Right atrium auricular region (tissue), 2 donors: ENCODE results near the gene KCTD17. TPM values are rescaled to one million over a fixed set of nuclear protein-coding genes. Genes with fewer than 3 reads are reported as not detected.

Experiments
- DNase-seq: peaks from one replicate; pipeline ENCODE4 v3.0.0-alpha.2; 2019; ENCODE audit warnings: low spot score
- H3K27ac ChIP-seq, 2 donors: fragments of 200-600 bp; sonication (generic); 1 replicate in 1 of 2; 2 replicates in 1 of 2; pipeline ENCODE4 v1.5.1; 2016 to 2019
- H3K27me3 ChIP-seq, 2 donors: fragments of 200-600 bp; sonication (generic); one replicate each; pipeline versions ENCODE4 v1.5.1 to v1.6.0; 2017 to 2019
- H3K36me3 ChIP-seq: fragments of 200-600 bp; sonication (generic); one replicate; pipeline ENCODE4 v1.5.1; 2016
- H3K4me1 ChIP-seq, 2 donors: fragments of 200-600 bp; sonication (generic); one replicate each; pipeline versions ENCODE4 v1.5.1 to v1.6.0; 2017 to 2019
- H3K4me3 ChIP-seq, 2 donors: fragments of 200-600 bp; sonication (generic); 1 replicate in 1 of 2; 2 replicates in 1 of 2; pipeline ENCODE4 v1.5.1; 2017 to 2019; ENCODE audit warnings: mild to moderate bottlenecking in 1 of 2, moderate library complexity in 1 of 2
- H3K9me3 ChIP-seq, 2 donors: fragments of 200-600 bp; sonication (generic); one replicate each; pipeline ENCODE4 v1.5.1; 2019
- total RNA-seq, 2 donors: library from RNA; depleted of rRNA; stranded (reverse); fragments of >200 nt; gene quantifications; one replicate each; pipeline ENCODE4 v1.1.0, GENCODE V29; 2016
- TF ChIP-seq, protein P1 (sequence below), 2 donors: fragments of 200-600 bp; sonication (generic); IDR thresholded peaks; one replicate each; pipeline ENCODE4 v1.5.1; 2019; ENCODE audit warnings: antibody characterized with exemption in 2 of 2

The KCTD17 gene
- total RNA-seq, 2 donors from 2014 or later: 44.9 to 54.8 TPM

- H3K4me1 ChIP-seq: no peaks in the 10 kb centered on the region
- no peak overlapping the region for H3K27ac ChIP-seq
- TF ChIP-seq, protein P1, sequence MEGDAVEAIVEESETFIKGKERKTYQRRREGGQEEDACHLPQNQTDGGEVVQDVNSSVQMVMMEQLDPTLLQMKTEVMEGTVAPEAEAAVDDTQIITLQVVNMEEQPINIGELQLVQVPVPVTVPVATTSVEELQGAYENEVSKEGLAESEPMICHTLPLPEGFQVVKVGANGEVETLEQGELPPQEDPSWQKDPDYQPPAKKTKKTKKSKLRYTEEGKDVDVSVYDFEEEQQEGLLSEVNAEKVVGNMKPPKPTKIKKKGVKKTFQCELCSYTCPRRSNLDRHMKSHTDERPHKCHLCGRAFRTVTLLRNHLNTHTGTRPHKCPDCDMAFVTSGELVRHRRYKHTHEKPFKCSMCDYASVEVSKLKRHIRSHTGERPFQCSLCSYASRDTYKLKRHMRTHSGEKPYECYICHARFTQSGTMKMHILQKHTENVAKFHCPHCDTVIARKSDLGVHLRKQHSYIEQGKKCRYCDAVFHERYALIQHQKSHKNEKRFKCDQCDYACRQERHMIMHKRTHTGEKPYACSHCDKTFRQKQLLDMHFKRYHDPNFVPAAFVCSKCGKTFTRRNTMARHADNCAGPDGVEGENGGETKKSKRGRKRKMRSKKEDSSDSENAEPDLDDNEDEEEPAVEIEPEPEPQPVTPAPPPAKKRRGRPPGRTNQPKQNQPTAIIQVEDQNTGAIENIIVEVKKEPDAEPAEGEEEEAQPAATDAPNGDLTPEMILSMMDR (IDR thresholded peaks at IDR 0.05): no peak
- no peaks in the 10 kb centered on the region for H3K9me3 ChIP-seq
- H3K4me3 ChIP-seq: no peak overlapping the region
- DNase-seq: no peak
- no peaks in the 10 kb centered on the region for H3K36me3 ChIP-seq
- H3K27me3 ChIP-seq: no peaks in the 10 kb centered on the region
Measured at GRCh38 chr22:37082251-37082873, 30.8 kb downstream of the KCTD17 start.

DNA sequence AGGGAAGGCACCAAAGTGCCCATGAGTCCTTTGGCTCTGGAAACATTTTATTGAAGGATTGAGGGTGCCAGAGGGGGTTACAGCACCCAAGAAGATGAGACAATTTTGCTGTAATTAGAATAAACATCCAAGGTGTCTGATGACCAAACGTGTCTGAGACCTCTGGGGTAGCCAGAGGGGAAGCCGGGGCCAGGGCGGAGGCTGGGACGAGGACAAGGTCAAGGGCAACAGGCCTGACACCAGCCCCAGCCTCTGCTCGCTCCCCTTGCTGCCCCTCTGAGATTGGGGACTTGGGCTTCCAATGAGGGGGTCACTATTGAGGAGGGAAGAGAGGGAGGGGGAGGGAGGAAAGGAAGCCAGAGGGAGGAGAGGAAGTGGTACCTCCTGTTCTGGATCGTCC is 32.4 kb downstream of the KCTD17 start:
- TF ChIP-seq, protein P1 (IDR thresholded peaks at IDR 0.05): no peak
- H3K9me3 ChIP-seq: no peaks in the 10 kb centered on the region

DNA sequence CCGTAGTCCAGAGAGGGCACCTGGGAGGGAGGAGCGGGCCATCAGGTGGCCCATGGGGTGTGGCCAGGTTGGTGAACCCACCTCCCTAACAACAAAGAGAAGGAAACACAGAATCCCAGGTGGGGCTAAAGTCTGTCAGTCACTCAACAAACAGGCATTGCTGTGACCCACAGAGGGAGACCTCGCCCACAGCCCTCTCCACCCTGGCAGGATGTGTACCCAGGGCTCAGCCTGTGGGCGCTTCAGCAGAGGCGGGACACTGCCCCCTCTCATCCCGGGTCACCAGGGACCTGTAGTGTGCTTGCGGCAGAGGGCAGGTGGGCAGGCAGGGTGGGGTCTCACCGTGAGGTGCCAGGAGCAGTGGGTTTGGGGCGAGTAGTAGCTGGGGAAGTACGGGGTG is 32.8 kb downstream of the KCTD17 start:
- DNase-seq: no peak
- no peaks in the 10 kb centered on the region for H3K27me3 ChIP-seq

More for the DNA sequence above, 32.4 kb downstream of the KCTD17 start:
- Histone ChIP-seq H3K4me3 (no peak overlapping the region), H3K36me3 (no peaks in the 10 kb centered on the region), H3K4me1 (no peaks in the 10 kb centered on the region), H3K27ac (no peak overlapping the region), H3K27me3 (no peaks in the 10 kb centered on the region)
- no peak for DNase-seq

GRCh38 chr22:37086184-37086583 is 34.6 kb downstream of the KCTD17 start:
- no peaks in the 10 kb centered on the region for H3K27me3 ChIP-seq
- H3K4me3 ChIP-seq: no peak overlapping the region
- H3K9me3 ChIP-seq: no peaks in the 10 kb centered on the region
- H3K36me3 ChIP-seq: no peaks in the 10 kb centered on the region
- no peaks in the 10 kb centered on the region for H3K4me1 ChIP-seq
- no peak overlapping the region for H3K27ac ChIP-seq
- TF ChIP-seq, protein P1 (IDR thresholded peaks at IDR 0.05): no peak
- no peak for DNase-seq

More for the DNA sequence above, 32.8 kb downstream of the KCTD17 start:
- no peak overlapping the region for H3K27ac ChIP-seq
- H3K4me3 ChIP-seq: no peak overlapping the region
- no peaks in the 10 kb centered on the region for H3K9me3 ChIP-seq
- TF ChIP-seq, protein P1 (IDR thresholded peaks at IDR 0.05): no peak
- H3K4me1 ChIP-seq: no peaks in the 10 kb centered on the region
- no peaks in the 10 kb centered on the region for H3K36me3 ChIP-seq

- DNase-seq: no peak
- Histone ChIP-seq H3K27me3 (no peaks in the 10 kb centered on the region), H3K4me3 (no peak overlapping the region), H3K4me1 (no peaks in the 10 kb centered on the region), H3K36me3 (no peaks in the 10 kb centered on the region), H3K27ac (no peak overlapping the region), H3K9me3 (no peaks in the 10 kb centered on the region)
- TF ChIP-seq, protein P1 (IDR thresholded peaks at IDR 0.05): no peak
Measured at GRCh38 chr22:37088108-37088605, 36.6 kb downstream of the KCTD17 start.
